Lung (tissue), 12 donors: ENCODE measurements around the gene OBP2B. TPM values are rescaled to one million over a fixed set of nuclear protein-coding genes. Genes with fewer than 3 reads are reported as not detected.
A peak's percentile ranks its signal among the peaks of the same experiment; 100 is the strongest.
"Not testable (repeated sequence)": the region's sequence is repeated elsewhere in the genome, so short reads cannot be mapped to it uniquely, and the experiment has no call there.

Experiments used
- ATAC-seq: fragments of 200-7000 bp; cut with Tn5 transposase; one replicate; pipeline ENCODE4 v1.9.1; 2020; ENCODE audit warnings: moderate number of reproducible peaks; ENCODE audit not compliant: insufficient read depth, low FRiP score
- DNase-seq, 3 donors: peaks; one replicate each; pipeline ENCODE4 v3.0.0-alpha.2; 2013 to 2017
- H3K27ac ChIP-seq, 2 donors: one replicate each; pipeline ENCODE4 v1.5.1; 2013; ENCODE audit warnings: mild to moderate bottlenecking in 2 of 2, moderate library complexity in 2 of 2, control low read depth in 1 of 2, inconsistent platforms in 1 of 2, low read depth in 1 of 2, low read length in 1 of 2
- H3K27me3 ChIP-seq, 3 donors: one replicate each; pipeline ENCODE4 v1.5.1; 2013; ENCODE audit warnings: low read length in 2 of 3; ENCODE audit not compliant: control insufficient read depth in 3 of 3, insufficient read depth in 3 of 3
- H3K36me3 ChIP-seq, 4 donors: one replicate each; pipeline ENCODE4 v1.5.1; 2013; ENCODE audit warnings: low read length in 4 of 4, mild to moderate bottlenecking in 1 of 4, moderate library complexity in 1 of 4; ENCODE audit not compliant: control insufficient read depth in 4 of 4, insufficient read depth in 4 of 4
- H3K4me1 ChIP-seq, 5 donors: one replicate each; pipeline ENCODE4 v1.5.1; 2013; ENCODE audit warnings: low read length in 5 of 5, mild to moderate bottlenecking in 2 of 5, moderate library complexity in 1 of 5; ENCODE audit not compliant: control insufficient read depth in 5 of 5, insufficient read depth in 5 of 5
- H3K4me3 ChIP-seq: one replicate; pipeline ENCODE4 v1.5.1; 2013; ENCODE audit warnings: mild to moderate bottlenecking, control low read depth, moderate library complexity
- H3K9ac ChIP-seq, 2 donors: one replicate each; pipeline ENCODE4 v1.5.1; 2013; ENCODE audit warnings: low read length in 2 of 2, control low read depth in 1 of 2; ENCODE audit not compliant: insufficient read depth in 1 of 2
- H3K9me3 ChIP-seq, 4 donors: one replicate each; pipeline ENCODE4 v1.5.1; 2013; ENCODE audit warnings: low read length in 3 of 4, mild to moderate bottlenecking in 1 of 4, moderate library complexity in 1 of 4; ENCODE audit not compliant: control insufficient read depth in 4 of 4, insufficient read depth in 3 of 4
- WGBS, 2 donors: extraction: QIAGEN DNeasy Blood & Tissue Kit; methylation state at CpG; one replicate each; pipeline ENCODE4 v1.1.7; 2013; 5-methylcytosine and 5-hydroxymethylcytosine counted together
- polyA plus RNA-seq, 2 donors: library from polyadenylated mRNA; stranded (reverse); fragments of 200-250 nt; gene quantifications; one replicate each; pipeline ENCODE4 v1.2.1, GENCODE V29; 2013
- total RNA-seq, 2 donors: library from RNA; depleted of rRNA in 1 of 2; stranded (reverse); fragments of >200 nt in 1 of 2; gene quantifications; one replicate each; pipeline ENCODE4 v1.2.1, GENCODE V29; 2014 to 2021
- TF ChIP-seq, protein P1 (sequence below): IDR thresholded peaks from 2 replicates; pipeline ENCODE4 v1.5.1; 2012; ENCODE audit warnings: mild to moderate bottlenecking; ENCODE audit errors: control extremely low read depth, extremely low read depth
- donor health status: control.
- donor health status: control.
- donor health status: Bipolar disorder and iron deficiency.
- donor health status: healthy.
- donor health status: DM: yes; HTN: yes; CAD: no.

Gene OBP2B
- total and polyA plus RNA-seq, 4 donors, result not detected

DNA sequence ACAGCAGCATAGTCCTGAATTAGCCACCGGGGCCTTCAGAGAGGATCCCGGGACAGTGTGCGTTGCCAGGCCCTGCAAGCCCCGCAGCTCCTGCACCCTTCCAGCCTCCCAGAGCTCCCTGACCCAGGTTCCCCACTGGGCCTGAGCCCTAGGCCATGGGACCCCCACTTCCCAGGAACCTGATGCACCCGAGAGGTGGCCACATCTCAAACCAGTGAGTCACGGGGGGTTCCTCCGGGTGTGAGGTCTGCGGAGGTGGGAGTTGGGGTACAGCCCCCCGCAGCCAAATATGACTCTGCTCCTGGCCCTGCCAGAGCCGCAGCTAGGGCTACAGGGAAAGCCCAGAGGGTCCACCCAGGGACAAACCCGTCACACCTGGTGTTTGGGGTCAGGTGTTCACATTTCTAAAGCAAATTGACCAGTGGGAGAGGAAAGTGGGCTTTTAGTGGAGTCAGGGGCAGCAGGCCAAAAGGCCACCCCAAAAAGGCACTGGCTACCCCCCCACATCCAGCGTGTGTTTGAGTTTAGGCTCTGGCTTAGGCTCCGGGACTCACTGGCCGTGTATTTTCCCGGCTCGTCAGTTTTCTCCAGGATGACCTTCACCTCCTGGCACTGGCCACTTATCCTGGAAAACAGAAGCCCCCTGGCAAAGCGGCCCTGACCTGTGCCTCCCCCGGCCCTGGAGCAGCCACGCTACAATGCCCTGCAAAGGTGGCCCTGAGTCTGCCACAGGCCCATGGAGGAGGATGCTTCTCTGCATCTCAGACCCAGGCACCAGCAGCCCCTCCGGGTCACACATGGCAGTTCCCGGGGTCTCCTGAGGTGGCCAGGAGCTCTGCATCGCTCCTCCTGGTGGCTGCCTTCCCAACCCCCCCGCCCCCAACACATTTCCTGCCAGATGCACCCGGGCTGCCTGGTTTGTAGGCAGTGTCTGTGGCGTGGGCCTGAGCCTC lies 17.4 kb upstream of the OBP2B start:
- no peaks in the 10 kb centered on the region for H3K36me3 ChIP-seq
- WGBS, 2 donors, result 73 to 75% methylated on average over 25 of the region's 25 CpGs
- no peak overlapping the region for H3K9ac ChIP-seq
- ATAC-seq (no peak), DNase-seq (no peak)
- no peak overlapping the region for H3K27ac ChIP-seq
- H3K27me3 ChIP-seq, result no peaks in the 10 kb centered on the region
- TF ChIP-seq, protein P1, sequence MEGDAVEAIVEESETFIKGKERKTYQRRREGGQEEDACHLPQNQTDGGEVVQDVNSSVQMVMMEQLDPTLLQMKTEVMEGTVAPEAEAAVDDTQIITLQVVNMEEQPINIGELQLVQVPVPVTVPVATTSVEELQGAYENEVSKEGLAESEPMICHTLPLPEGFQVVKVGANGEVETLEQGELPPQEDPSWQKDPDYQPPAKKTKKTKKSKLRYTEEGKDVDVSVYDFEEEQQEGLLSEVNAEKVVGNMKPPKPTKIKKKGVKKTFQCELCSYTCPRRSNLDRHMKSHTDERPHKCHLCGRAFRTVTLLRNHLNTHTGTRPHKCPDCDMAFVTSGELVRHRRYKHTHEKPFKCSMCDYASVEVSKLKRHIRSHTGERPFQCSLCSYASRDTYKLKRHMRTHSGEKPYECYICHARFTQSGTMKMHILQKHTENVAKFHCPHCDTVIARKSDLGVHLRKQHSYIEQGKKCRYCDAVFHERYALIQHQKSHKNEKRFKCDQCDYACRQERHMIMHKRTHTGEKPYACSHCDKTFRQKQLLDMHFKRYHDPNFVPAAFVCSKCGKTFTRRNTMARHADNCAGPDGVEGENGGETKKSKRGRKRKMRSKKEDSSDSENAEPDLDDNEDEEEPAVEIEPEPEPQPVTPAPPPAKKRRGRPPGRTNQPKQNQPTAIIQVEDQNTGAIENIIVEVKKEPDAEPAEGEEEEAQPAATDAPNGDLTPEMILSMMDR, result no peak
- no peak overlapping the region for H3K4me3 ChIP-seq
- H3K4me1 ChIP-seq, result no peaks in the 10 kb centered on the region
- peaks cover 0 to 2% (median 0%) of the 10 kb centered on the region in 4 donors for H3K9me3 ChIP-seq

DNA sequence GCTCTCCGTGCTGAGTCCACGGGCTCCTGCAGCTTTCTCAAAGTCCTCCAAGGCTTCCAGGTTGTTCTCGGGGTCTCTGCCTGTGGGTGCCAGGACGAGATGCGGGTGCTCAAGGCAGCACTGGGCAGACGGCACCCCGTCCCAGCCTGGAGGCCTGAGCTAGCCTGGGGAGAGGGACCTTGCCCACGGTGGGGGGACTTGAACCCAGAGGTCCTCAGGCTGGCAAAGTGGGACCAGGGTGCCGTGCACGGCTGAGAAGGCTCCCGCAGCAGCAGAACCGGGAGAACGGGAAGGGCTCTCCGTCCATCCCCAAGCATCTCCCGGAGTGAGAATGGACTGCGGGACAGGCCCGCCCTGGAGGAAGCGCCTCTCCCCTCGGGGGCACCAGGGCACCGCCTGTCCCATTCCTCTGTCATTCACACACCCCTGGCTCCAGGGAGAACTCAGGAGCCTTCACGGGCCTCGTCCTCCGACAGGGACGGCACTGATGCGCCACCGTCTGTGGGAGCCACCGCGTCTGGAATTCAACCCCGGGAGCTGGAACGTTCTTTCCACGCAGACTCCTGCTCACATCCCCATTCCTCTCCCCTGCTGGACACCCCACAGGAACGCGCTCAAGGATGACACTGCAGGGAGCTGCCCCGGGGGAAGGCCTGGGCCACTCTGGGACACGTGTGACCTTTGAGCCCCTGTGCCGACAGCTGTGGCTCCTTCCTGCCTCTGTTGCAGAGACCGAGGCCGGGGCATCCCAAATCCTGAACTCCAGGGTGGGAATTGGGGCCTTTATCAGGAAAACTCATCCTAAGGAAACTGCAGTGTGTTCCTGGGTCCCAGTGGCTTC lies 16.3 kb upstream of the OBP2B start:
- WGBS, 2 donors, result 77 to 83% methylated on average over 38 of the region's 38 CpGs
- peaks cover 0 to 2% (median 0%) of the 10 kb centered on the region in 4 donors for H3K9me3 ChIP-seq
- no peak for ATAC-seq
- no peaks in the 10 kb centered on the region for H3K27me3 ChIP-seq
- H3K27ac ChIP-seq, result no peak overlapping the region
- TF ChIP-seq, protein P1, result no peak
- DNase-seq, result no peak
- H3K9ac ChIP-seq, result no peak overlapping the region
- no peaks in the 10 kb centered on the region for H3K4me1 ChIP-seq
- H3K4me3 ChIP-seq, result no peak overlapping the region
- H3K36me3 ChIP-seq, result no peaks in the 10 kb centered on the region

DNA sequence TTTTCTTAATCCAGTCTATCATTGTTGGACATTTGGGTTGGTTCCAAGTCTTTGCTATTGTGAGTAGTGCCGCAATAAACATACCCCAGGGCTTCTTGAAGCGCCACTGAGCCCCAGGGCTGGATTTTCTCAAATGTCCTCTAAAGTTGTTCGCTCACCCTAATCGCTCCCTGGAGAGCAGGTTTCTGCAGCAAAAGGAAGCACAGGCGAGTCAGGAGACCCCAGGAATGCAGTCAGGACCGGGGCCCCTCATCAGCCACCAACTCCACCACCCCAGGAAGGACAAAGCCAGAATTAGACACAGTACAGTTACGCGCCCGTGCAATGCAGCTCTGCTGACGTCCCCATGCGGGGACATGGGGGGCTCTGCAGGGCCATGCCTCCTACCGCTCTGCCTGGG lies 15.7 kb upstream of the OBP2B start:
- H3K4me3 ChIP-seq, result no peak overlapping the region
- no peaks in the 10 kb centered on the region for H3K4me1 ChIP-seq
- no peak overlapping the region for H3K9ac ChIP-seq
- H3K27me3 ChIP-seq, result peaks cover 0 to 2% (median 0%) of the 10 kb centered on the region in 3 donors
- WGBS, 2 donors, result 88 to 92% methylated on average over 12 of the region's 12 CpGs
- H3K9me3 ChIP-seq, result no peaks in the 10 kb centered on the region
- no peak overlapping the region for H3K27ac ChIP-seq
- no peak for DNase-seq
- no peaks in the 10 kb centered on the region for H3K36me3 ChIP-seq
- TF ChIP-seq, protein P1, result no peak
- ATAC-seq, result no peak

DNA sequence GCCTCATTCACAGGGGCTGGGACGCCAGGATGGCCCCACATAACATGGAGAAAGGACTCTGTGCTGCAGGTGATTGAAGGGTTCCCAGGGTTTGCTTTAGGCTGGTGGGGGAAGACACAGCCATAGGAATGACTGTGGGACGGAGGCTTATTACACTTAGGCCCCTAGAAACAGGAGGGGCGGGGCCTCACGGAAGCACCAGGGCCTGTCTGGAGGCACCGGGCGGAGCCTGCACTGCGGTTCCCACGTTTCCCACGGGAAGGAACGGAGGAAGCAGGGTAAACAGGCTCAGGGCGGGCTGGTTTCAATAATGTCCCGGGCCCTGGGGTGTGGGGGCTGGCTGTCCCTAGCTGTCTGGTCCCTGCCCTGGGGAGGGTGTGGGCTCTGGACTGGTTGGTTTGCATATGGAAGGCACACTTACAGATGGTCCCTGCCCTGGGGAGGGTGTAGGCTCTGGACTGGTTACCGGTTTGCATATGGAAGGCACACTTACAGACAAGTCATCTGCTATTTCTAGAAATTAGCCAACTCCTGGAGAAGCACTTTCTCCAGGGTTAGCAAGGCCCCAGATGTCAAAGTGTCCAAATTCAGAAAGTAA lies 14.2 kb upstream of the OBP2B start:
- H3K4me3 ChIP-seq, H3K4me1 ChIP-seq, H3K9ac ChIP-seq, H3K27me3 ChIP-seq, H3K36me3 ChIP-seq, H3K9me3 ChIP-seq: not testable (repeated sequence)
- H3K27ac ChIP-seq, result peak overlapping the region in 1 of 2 donors; percentile 51
- ATAC-seq (peak; percentile 27), DNase-seq (peak in 1 of 3 donors; percentile 17)
- 28 to 38% methylated on average over 13 of the region's 13 CpGs for WGBS, 2 donors

DNA sequence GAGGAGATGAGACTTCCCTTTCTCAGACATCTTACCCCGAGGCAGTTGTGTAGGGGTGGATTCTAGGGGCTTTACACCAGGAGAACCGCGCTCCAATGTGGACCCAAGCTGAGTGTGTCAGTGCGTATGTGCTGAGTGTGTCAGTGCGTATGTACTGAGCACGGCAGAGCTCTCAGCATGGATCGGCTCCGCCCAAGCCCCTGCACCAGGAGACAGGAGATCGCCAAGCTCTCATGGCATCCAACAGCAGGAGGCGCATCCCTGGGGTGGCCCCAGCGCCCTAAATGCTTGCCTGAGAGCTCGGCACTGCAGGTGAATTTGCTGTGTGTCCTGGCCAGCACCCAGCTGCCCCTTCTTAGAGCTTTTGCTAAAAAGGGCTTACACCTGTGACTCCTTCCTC lies 12.9 kb upstream of the OBP2B start:
- not testable (repeated sequence) for H3K9me3 ChIP-seq, H3K27ac ChIP-seq, H3K4me3 ChIP-seq, DNase-seq, ATAC-seq, H3K9ac ChIP-seq, H3K4me1 ChIP-seq, H3K27me3 ChIP-seq, H3K36me3 ChIP-seq
- WGBS, 2 donors, result 81 to 86% methylated on average over 12 of the region's 12 CpGs
